ENCODE measurements around the gene SEMA3B. TPM values are rescaled to one million over a fixed set of nuclear protein-coding genes. Genes with fewer than 3 reads are reported as not detected.

SEMA3B gene
- total and polyA plus RNA-seq, 9 of the 15 experiments (the other 6 are each of a cell fraction or from before 2014, with no cell fraction given) = 0.03 to 1.8 (median 0.55) TPM; not detected in 1

DNA sequence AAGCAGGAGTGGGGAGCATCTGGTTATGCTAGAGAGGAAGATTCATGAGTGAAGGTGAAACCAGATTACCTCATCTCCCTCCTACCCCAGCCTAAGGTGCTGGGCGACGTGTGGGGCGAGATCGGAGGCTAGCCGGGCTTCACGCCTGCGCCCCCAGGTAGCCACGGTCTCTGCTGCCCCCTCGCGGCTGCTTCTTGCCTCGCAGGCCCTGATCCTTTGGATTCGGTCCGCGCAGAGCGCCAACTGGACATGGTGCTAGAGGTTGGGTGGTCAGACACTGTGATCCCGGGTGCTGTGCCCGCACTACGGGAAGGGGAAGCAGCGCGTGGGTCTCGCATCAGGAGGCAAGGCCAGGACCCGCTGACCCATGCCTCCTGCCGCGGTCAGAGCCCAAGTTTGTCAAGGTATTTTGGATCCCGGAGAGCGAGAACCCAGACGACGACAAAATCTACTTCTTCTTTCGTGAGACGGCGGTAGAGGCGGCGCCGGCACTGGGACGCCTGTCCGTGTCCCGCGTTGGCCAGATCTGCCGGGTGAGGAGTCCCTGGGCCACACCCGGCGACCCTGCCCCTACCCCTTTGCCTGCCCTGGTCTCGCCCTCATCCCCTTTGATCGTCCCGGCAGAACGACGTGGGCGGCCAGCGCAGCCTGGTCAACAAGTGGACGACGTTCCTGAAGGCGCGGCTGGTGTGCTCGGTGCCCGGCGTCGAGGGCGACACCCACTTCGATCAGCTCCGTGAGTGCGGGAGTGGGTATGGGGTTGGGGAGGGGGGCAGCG lies 4.2 kb downstream of the SEMA3B start (continued):
- TF ChIP-seq ZNF644 (tag; IDR thresholded peaks at IDR 0.05; ENCODE audit: low read depth) (no peak), ZNF766 (CRISPR knock-in tag; conservative IDR thresholded peaks at IDR 0.05) (no peak), PHB2 (IDR thresholded peaks at IDR 0.05; ENCODE audit: low read depth) (no peak), ESRRA (IDR thresholded peaks at IDR 0.05; ENCODE audit: borderline replicate concordance, low read depth) (no peak; the same call in 1 of the 2 replicates), CREBBP (IDR thresholded peaks at IDR 0.05; ENCODE audit: low read depth, low read length) (no peak), ZC3H8 (IDR thresholded peaks at IDR 0.05) (no peak), DPF2 (IDR thresholded peaks at IDR 0.05) (no peak), ZNF224 (CRISPR knock-in tag; IDR thresholded peaks at IDR 0.05) (no peak), ZNF584 (CRISPR knock-in tag; IDR thresholded peaks at IDR 0.05; ENCODE audit: low read depth) (no peak), ZKSCAN3 (CRISPR knock-in tag; IDR thresholded peaks at IDR 0.05) (no peak), RBM17 (IDR thresholded peaks at IDR 0.05; ENCODE audit: borderline replicate concordance, low read depth, low read length) (no peak), ZFP36 (IDR thresholded peaks at IDR 0.05; ENCODE audit: low read depth, low read length, partially characterized antibody) (no peak), CAMTA2 (CRISPR knock-in tag; conservative IDR thresholded peaks at IDR 0.05) (no peak), POLR3A (IDR thresholded peaks at IDR 0.05; ENCODE audit: borderline replicate concordance, extremely low read depth, insufficient read depth, insufficient read length) (no peak), KHSRP (IDR thresholded peaks at IDR 0.05) (no peak), ZNF282 (CRISPR knock-in tag; IDR thresholded peaks at IDR 0.05) (no peak)
- TF ChIP-seq, protein P1, sequence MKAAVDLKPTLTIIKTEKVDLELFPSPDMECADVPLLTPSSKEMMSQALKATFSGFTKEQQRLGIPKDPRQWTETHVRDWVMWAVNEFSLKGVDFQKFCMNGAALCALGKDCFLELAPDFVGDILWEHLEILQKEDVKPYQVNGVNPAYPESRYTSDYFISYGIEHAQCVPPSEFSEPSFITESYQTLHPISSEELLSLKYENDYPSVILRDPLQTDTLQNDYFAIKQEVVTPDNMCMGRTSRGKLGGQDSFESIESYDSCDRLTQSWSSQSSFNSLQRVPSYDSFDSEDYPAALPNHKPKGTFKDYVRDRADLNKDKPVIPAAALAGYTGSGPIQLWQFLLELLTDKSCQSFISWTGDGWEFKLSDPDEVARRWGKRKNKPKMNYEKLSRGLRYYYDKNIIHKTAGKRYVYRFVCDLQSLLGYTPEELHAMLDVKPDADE (conservative IDR thresholded peaks at IDR 0.05; ENCODE audit: control insufficient read depth, low read depth, low read length) = no peak
- TF ChIP-seq, protein P2, sequence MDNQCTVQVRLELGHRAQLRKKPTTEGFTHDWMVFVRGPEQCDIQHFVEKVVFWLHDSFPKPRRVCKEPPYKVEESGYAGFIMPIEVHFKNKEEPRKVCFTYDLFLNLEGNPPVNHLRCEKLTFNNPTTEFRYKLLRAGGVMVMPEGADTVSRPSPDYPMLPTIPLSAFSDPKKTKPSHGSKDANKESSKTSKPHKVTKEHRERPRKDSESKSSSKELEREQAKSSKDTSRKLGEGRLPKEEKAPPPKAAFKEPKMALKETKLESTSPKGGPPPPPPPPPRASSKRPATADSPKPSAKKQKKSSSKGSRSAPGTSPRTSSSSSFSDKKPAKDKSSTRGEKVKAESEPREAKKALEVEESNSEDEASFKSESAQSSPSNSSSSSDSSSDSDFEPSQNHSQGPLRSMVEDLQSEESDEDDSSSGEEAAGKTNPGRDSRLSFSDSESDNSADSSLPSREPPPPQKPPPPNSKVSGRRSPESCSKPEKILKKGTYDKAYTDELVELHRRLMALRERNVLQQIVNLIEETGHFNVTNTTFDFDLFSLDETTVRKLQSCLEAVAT (IDR thresholded peaks at IDR 0.05) = no peak
